DND-41 (cell line): ENCODE data around the gene VKORC1.
A peak's percentile ranks its signal among the peaks of the same experiment; 100 is the strongest.

ENCODE experiments used
- ATAC-seq: fragments of 200-7000 bp; cut with Tn5 transposase; 3 replicates; pipeline ENCODE4 v1.9.1; 2021; ENCODE audit warnings: low read depth; ENCODE audit not compliant: insufficient read depth
- DNase-seq: peaks from one replicate; pipeline ENCODE4 v3.0.0-alpha.2; 2020
- H2AFZ ChIP-seq: 2 replicates; pipeline ENCODE4 v1.6.0; 2012; ENCODE audit warnings: low read depth, low read length
- H3K27ac ChIP-seq: 2 replicates; pipeline ENCODE4 v1.5.1; 2012; ENCODE audit warnings: low read length, inconsistent platforms
- H3K27me3 ChIP-seq: fragments of 200-600 bp; sonication (generic); 2 replicates; pipeline ENCODE4 v1.6.0; 2012; ENCODE audit warnings: low read length, mild to moderate bottlenecking, inconsistent platforms; ENCODE audit not compliant: insufficient read depth, poor library complexity
- H3K36me3 ChIP-seq: 2 replicates; pipeline ENCODE4 v1.5.1; 2012; ENCODE audit warnings: low read length, inconsistent platforms; ENCODE audit not compliant: insufficient read depth
- H3K4me1 ChIP-seq: 2 replicates; pipeline ENCODE4 v1.5.1; 2012; ENCODE audit warnings: mild to moderate bottlenecking, low read length; ENCODE audit not compliant: insufficient read depth
- H3K4me2 ChIP-seq: 2 replicates; pipeline ENCODE4 v1.6.0; 2012; ENCODE audit warnings: mild to moderate bottlenecking, moderate library complexity, low read length, inconsistent platforms; ENCODE audit not compliant: insufficient read depth
- H3K4me3 ChIP-seq, 2 experiments: fragments of 200-600 bp in 1 of 2; shearing (Covaris generic) in 1 of 2; 2 replicates each; pipeline ENCODE4 v1.5.1; 2012 to 2016; ENCODE audit warnings: inconsistent platforms in 2 of 2, low read length in 2 of 2, mild to moderate bottlenecking in 2 of 2, low read depth in 1 of 2, moderate library complexity in 1 of 2
- H3K79me2 ChIP-seq: 2 replicates; pipeline ENCODE4 v1.6.0; 2012; ENCODE audit warnings: low read length, inconsistent platforms; ENCODE audit not compliant: insufficient read depth
- H3K9ac ChIP-seq: 2 replicates; pipeline ENCODE4 v1.6.0; 2012; ENCODE audit warnings: low read depth, mild to moderate bottlenecking, inconsistent platforms, low read length, moderate library complexity
- H3K9me3 ChIP-seq: 2 replicates; pipeline ENCODE4 v1.5.1; 2012; ENCODE audit warnings: low read length, moderate library complexity, mild to moderate bottlenecking, inconsistent platforms; ENCODE audit not compliant: insufficient read depth, severe bottlenecking
- H4K20me1 ChIP-seq: 2 replicates; pipeline ENCODE4 v1.6.0; 2012; ENCODE audit warnings: low read length; ENCODE audit not compliant: insufficient read depth
- CTCF ChIP-seq: IDR thresholded peaks from 2 replicates; pipeline ENCODE4 v1.5.1; 2012; ENCODE audit warnings: borderline replicate concordance, low read length, moderate library complexity, mild to moderate bottlenecking; ENCODE audit not compliant: poor library complexity, severe bottlenecking; ENCODE audit errors: extremely low read depth
- EZH2 ChIP-seq: IDR thresholded peaks from 3 replicates; pipeline ENCODE4 v1.6.1; 2012; ENCODE audit warnings: borderline replicate concordance, low read depth, mild to moderate bottlenecking, moderate library complexity, low read length, inconsistent platforms; ENCODE audit not compliant: severe bottlenecking

VKORC1 gene

DNA sequence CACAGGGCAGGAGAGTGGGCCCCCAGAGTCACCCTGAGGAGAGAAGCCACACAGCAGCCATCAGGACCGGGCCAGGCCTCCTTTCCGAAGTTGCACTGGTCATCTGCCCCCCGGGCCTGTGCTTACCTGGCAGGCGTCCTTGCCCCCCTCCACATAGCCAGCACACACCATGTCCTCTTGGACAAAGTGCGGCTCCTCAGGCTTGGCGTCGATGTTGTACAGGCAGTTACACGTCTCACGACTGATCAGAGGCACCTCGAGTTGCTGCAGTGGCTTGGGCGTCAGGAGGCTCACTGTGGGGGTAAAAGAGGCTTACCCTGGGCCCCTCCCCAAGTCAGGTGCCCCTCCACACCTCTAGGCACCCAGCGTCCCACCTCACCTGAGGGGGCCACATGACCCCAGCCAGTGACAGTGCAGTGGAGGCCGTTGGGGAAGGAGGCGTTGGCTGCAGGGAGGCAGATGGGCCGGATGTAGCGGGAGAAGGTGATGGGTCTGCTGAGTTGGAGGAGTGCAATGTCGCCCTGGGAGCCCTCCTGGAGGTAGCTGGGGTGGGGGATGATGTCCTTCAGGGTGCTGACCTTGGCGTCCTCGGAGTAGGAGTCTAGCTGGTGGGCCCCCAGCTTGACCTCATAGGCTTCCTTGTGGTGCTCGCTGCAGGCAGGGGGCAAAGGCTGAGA lies 37.8 kb upstream of the VKORC1 start:
- no peak overlapping the region for H2AFZ ChIP-seq
- no peak for TF ChIP-seq EZH2
- TF ChIP-seq CTCF = no peak
- H3K79me2 ChIP-seq = no peaks in the 10 kb centered on the region
- H3K9me3 ChIP-seq = no peaks in the 10 kb centered on the region
- H3K36me3 ChIP-seq = peaks cover 42% of the 10 kb centered on the region
- H3K27me3 ChIP-seq = no peaks in the 10 kb centered on the region
- no peaks in the 10 kb centered on the region for H3K4me1 ChIP-seq
- no peak overlapping the region for H3K4me3 ChIP-seq
- no peak overlapping the region for H3K27ac ChIP-seq
- no peak overlapping the region for H3K9ac ChIP-seq
- ATAC-seq = 0 out of 3 replicates have a peak, but pooled peaks have one; percentile 18
- no peaks in the 10 kb centered on the region for H4K20me1 ChIP-seq
- no peak for DNase-seq
- no peak overlapping the region for H3K4me2 ChIP-seq

DNA sequence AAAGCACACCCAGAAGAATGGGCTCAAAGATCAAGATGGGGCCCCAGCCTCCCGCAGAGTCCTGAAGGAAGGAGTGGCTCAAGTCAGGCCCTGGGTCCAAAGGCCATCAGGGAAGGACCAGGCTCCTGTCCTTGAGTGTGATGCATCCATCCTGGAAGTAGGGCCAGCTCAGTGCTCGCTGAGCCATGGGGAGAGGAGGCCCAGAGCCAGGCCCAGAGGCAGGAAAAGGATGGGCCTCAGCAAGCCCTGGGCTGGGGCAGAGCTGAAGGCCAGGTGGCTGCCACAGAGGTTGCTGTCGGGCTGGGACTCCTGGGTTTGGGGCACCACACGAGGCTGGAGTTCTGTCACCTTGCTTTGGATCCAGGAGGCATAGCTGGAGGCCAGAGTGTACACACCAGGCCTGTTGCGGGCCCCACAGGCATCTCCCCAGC lies 37.3 kb upstream of the VKORC1 start:
- Histone ChIP-seq H3K9ac (no peak overlapping the region), H3K4me1 (no peaks in the 10 kb centered on the region), H3K27me3 (no peaks in the 10 kb centered on the region), H3K36me3 (peaks cover 48% of the 10 kb centered on the region), H3K27ac (no peak overlapping the region), H3K79me2 (no peaks in the 10 kb centered on the region), H2AFZ (no peak overlapping the region), H3K4me2 (no peak overlapping the region), H3K4me3 (no peak overlapping the region), H4K20me1 (no peaks in the 10 kb centered on the region), H3K9me3 (no peaks in the 10 kb centered on the region)
- TF ChIP-seq CTCF (no peak), EZH2 (no peak)
- no peak for DNase-seq
- no peak for ATAC-seq

DNA sequence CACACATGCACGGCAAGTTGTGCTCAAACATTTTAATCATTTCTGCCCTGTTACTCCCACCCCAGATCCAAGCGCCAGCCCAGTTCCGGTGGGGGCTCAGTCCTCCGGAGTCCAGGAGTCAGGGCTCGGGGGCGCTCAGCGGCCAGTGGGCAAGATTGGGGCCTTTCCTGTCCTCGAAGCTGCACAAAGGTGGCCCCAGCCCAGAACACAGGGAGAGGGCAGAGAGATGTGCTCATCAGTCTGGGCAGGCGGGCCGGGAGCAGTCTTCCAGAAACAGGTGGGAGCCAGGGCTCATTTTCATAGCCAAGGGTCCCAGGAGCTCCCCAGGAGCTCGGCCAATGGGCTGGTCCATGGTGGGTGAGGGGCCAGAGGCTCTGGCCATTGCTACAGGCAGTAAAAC lies 36.8 kb upstream of the VKORC1 start:
- no peaks in the 10 kb centered on the region for H4K20me1 ChIP-seq
- ATAC-seq = no peak
- H3K9ac ChIP-seq = no peak overlapping the region
- no peak for DNase-seq
- H3K4me1 ChIP-seq = no peaks in the 10 kb centered on the region
- peaks cover 50% of the 10 kb centered on the region for H3K36me3 ChIP-seq
- no peaks in the 10 kb centered on the region for H3K27me3 ChIP-seq
- H3K4me2 ChIP-seq = no peak overlapping the region
- H2AFZ ChIP-seq = no peak overlapping the region
- no peak for TF ChIP-seq EZH2
- no peak for TF ChIP-seq CTCF
- H3K4me3 ChIP-seq = no peak overlapping the region
- no peak overlapping the region for H3K27ac ChIP-seq
- H3K9me3 ChIP-seq = no peaks in the 10 kb centered on the region
- H3K79me2 ChIP-seq = no peaks in the 10 kb centered on the region

- Histone ChIP-seq H3K9me3 (no peaks in the 10 kb centered on the region), H2AFZ (no peak overlapping the region), H3K36me3 (peaks cover 50% of the 10 kb centered on the region), H3K27me3 (no peaks in the 10 kb centered on the region), H3K4me2 (no peak overlapping the region), H3K4me1 (no peaks in the 10 kb centered on the region), H3K4me3 (no peak overlapping the region), H3K9ac (no peak overlapping the region), H4K20me1 (no peaks in the 10 kb centered on the region), H3K27ac (no peak overlapping the region), H3K79me2 (no peaks in the 10 kb centered on the region)
- ATAC-seq = no peak
- TF ChIP-seq EZH2 (no peak), CTCF (no peak)
- no peak for DNase-seq
Observed at GRCh38 chr16:31130899-31131298, 36.3 kb upstream of the VKORC1 start.
